ENCODE results near the gene ZBTB17.

DNA sequence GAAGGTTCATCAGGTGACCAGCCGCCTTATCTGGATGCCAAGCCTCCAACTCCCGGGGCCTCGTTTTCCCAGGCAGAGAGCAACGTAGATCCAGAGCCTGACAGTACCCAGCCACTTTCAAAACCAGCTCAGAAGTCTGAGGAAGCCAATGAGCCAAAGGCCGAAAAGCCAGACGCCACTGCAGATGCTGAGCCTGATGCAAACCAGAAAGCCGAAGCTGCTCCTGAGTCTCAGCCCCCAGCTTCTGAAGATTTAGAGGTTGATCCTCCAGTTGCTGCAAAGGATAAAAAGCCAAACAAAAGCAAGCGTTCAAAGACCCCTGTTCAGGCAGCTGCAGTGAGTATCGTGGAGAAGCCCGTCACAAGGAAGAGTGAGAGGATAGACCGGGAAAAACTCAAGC, 44.5 kb downstream of the ZBTB17 start:
- TF ChIP-seq POLR2AphosphoS5 (IDR thresholded peaks at IDR 0.05) (no peak), POLR2A (IDR thresholded peaks at IDR 0.05) (no peak)
- TF ChIP-seq, protein P1, sequence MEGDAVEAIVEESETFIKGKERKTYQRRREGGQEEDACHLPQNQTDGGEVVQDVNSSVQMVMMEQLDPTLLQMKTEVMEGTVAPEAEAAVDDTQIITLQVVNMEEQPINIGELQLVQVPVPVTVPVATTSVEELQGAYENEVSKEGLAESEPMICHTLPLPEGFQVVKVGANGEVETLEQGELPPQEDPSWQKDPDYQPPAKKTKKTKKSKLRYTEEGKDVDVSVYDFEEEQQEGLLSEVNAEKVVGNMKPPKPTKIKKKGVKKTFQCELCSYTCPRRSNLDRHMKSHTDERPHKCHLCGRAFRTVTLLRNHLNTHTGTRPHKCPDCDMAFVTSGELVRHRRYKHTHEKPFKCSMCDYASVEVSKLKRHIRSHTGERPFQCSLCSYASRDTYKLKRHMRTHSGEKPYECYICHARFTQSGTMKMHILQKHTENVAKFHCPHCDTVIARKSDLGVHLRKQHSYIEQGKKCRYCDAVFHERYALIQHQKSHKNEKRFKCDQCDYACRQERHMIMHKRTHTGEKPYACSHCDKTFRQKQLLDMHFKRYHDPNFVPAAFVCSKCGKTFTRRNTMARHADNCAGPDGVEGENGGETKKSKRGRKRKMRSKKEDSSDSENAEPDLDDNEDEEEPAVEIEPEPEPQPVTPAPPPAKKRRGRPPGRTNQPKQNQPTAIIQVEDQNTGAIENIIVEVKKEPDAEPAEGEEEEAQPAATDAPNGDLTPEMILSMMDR (IDR thresholded peaks at IDR 0.05) = no peak

Data from sigmoid colon (tissue), 4 donors.